CD4-positive, CD25-positive, alpha-beta regulatory T cell (primary cell): Measurements from ENCODE around the gene SCGB1C1. TPM values are rescaled to one million over a fixed set of nuclear protein-coding genes. Genes with fewer than 3 reads are reported as not detected.
"Not testable (repeated sequence)": the region's sequence is repeated elsewhere in the genome, so short reads cannot be mapped to it uniquely, and the experiment has no call there.

Source experiments
- ATAC-seq, 2 donors: fragments of 150-1000 bp; cut with Tn5 transposase; one replicate each; pipeline ENCODE4 v1.10.0; 2021; ENCODE audit warnings: low read depth in 2 of 2, moderate number of reproducible peaks in 2 of 2, moderate library complexity in 1 of 2
- DNase-seq, 3 donors: peaks; one replicate each; pipeline versions ENCODE4 v3.0.0 to v3.0.0-alpha.2; 2012 to 2022; ENCODE audit warnings: mixed read lengths in 1 of 3
- H3K27ac ChIP-seq: one replicate; pipeline ENCODE4 v1.7.0; 2013; ENCODE audit warnings: mild to moderate bottlenecking, low read length; ENCODE audit not compliant: insufficient read depth, poor library complexity, severe bottlenecking
- H3K27me3 ChIP-seq: one replicate; pipeline ENCODE4 v1.7.0; 2013; ENCODE audit warnings: low read length; ENCODE audit not compliant: control insufficient read depth, insufficient read depth
- H3K36me3 ChIP-seq: one replicate; pipeline ENCODE4 v1.7.0; 2013; ENCODE audit warnings: mild to moderate bottlenecking, low read length, moderate library complexity; ENCODE audit not compliant: control insufficient read depth, insufficient read depth
- H3K4me1 ChIP-seq: 2 replicates; pipeline ENCODE4 v1.7.0; 2013; ENCODE audit warnings: mild to moderate bottlenecking, low read length; ENCODE audit not compliant: insufficient read depth, control insufficient read depth, poor library complexity, severe bottlenecking
- H3K4me3 ChIP-seq: one replicate; pipeline ENCODE4 v1.7.0; 2013; ENCODE audit warnings: low read depth, mild to moderate bottlenecking, low read length, moderate library complexity
- H3K9me3 ChIP-seq, 2 experiments: 1 replicate in 1 of 2; 2 replicates in 1 of 2; pipeline ENCODE4 v1.7.0; 2013; ENCODE audit warnings: low read length in 2 of 2, mild to moderate bottlenecking in 1 of 2, moderate library complexity in 1 of 2; ENCODE audit not compliant: control insufficient read depth in 2 of 2
- H3K27ac Mint-ChIP-seq, 3 donors: one replicate each; pipeline ENCODE4 v1.8.0; 2020 to 2022; ENCODE audit warnings: mild to moderate bottlenecking in 3 of 3, mixed read lengths in 3 of 3, moderate library complexity in 2 of 3
- H3K27me3 Mint-ChIP-seq: one replicate; pipeline ENCODE4 v1.8.0; 2022; ENCODE audit warnings: mild to moderate bottlenecking, mixed read lengths
- H3K36me3 Mint-ChIP-seq: one replicate; pipeline ENCODE4 v1.8.0; 2020; ENCODE audit warnings: mixed read lengths
- H3K4me1 Mint-ChIP-seq, 4 donors: one replicate each; pipeline ENCODE4 v1.8.0; 2020 to 2022; ENCODE audit warnings: mixed read lengths in 4 of 4, mild to moderate bottlenecking in 1 of 4
- H3K4me3 Mint-ChIP-seq, 4 donors: one replicate each; pipeline ENCODE4 v1.8.0; 2020 to 2022; ENCODE audit warnings: mild to moderate bottlenecking in 4 of 4, mixed read lengths in 4 of 4, moderate library complexity in 3 of 4
- H3K9me3 Mint-ChIP-seq, 7 donors: one replicate each; pipeline ENCODE4 v1.8.0; 2020 to 2022; ENCODE audit warnings: mixed read lengths in 7 of 7, mild to moderate bottlenecking in 3 of 7, moderate library complexity in 2 of 7
- polyA plus RNA-seq, 4 donors: library from polyadenylated mRNA; unstranded; fragments of 300-500 nt; fragmentation: Illumina TruSeq; gene quantifications; one replicate each; pipeline ENCODE4 v1.2.3, GENCODE V29; 2021
- total RNA-seq: library from RNA; stranded (reverse); gene quantifications from one replicate; pipeline ENCODE4 v1.2.3, GENCODE V29; 2022

SCGB1C1 gene
- total and polyA plus RNA-seq, 5 donors from 2014 or later: not detected

- Mint-ChIP-seq H3K27ac (peak overlapping the region in 2 of 3 donors; percentile 90 to 98), H3K4me1 (peaks cover 9 to 52% (median 24%) of the 10 kb centered on the region in 4 donors), H3K27me3 (no peaks in the 10 kb centered on the region), H3K9me3 (no peaks in the 10 kb centered on the region), H3K36me3 (peaks cover under 1% of the 10 kb centered on the region), H3K4me3 (peak overlapping the region; percentile 84 to 96 (median 90))
- Histone ChIP-seq H3K9me3 (no peaks in the 10 kb centered on the region), H3K36me3 (peaks cover 13% of the 10 kb centered on the region), H3K4me1 (peaks cover 25% of the 10 kb centered on the region), H3K27me3 (no peaks in the 10 kb centered on the region), H3K4me3 (peak overlapping the region; percentile 90), H3K27ac (peak overlapping the region; percentile 99)
- DNase-seq: no peak
- no peak for ATAC-seq
Measured at GRCh38 chr11:235180-235579, 42.3 kb downstream of the SCGB1C1 start.

GRCh38 chr11:235609-235996 is 42.7 kb downstream of the SCGB1C1 start:
- H3K27ac ChIP-seq: peak overlapping the region; percentile 99
- H3K36me3 ChIP-seq: peaks cover 18% of the 10 kb centered on the region
- DNase-seq (no peak), ATAC-seq (peak; percentile 9 to 14)
- Mint-ChIP-seq H3K9me3 (no peaks in the 10 kb centered on the region), H3K36me3 (peaks cover 4% of the 10 kb centered on the region), H3K4me1 (peaks cover 12 to 51% (median 26%) of the 10 kb centered on the region in 4 donors), H3K4me3 (peak overlapping the region; percentile 84 to 96 (median 90)), H3K27me3 (no peaks in the 10 kb centered on the region), H3K27ac (peak overlapping the region in 2 of 3 donors; percentile 90 to 98)
- no peaks in the 10 kb centered on the region for H3K27me3 ChIP-seq
- H3K4me3 ChIP-seq: peak overlapping the region; percentile 90
- H3K9me3 ChIP-seq: no peaks in the 10 kb centered on the region
- peaks cover 25% of the 10 kb centered on the region for H3K4me1 ChIP-seq

- Mint-ChIP-seq H3K27me3 (no peaks in the 10 kb centered on the region), H3K36me3 (peaks cover 4% of the 10 kb centered on the region), H3K4me3 (peak within 1 kb of the TSS; percentile 96 to 99 (median 98)), H3K9me3 (no peaks in the 10 kb centered on the region), H3K4me1 (peaks cover 13 to 53% (median 26%) of the 10 kb centered on the region in 4 donors), H3K27ac (peak within 1 kb of the TSS; percentile 98 to 100 (median 98))
- peaks cover 25% of the 10 kb centered on the region for H3K4me1 ChIP-seq
- peak within 1 kb of the TSS; percentile 92 for H3K4me3 ChIP-seq
- no peaks in the 10 kb centered on the region for H3K9me3 ChIP-seq
- ATAC-seq (peak; percentile 88 to 90), DNase-seq (peak; percentile 80 to 89 (median 87))
- no peaks in the 10 kb centered on the region for H3K27me3 ChIP-seq
- peaks cover 20% of the 10 kb centered on the region for H3K36me3 ChIP-seq
- H3K27ac ChIP-seq: peak within 1 kb of the TSS; percentile 99
Measured at GRCh38 chr11:235997-236773, 43.3 kb downstream of the SCGB1C1 start, which contains the start of gene SIRT3. Gene SIRT3, minus strand, starts transcription at chr11:236342. Its CDS starts 14 bp downstream, at chr11:236328.

GRCh38 chr11:236774-237767 is 44.2 kb downstream of the SCGB1C1 start, which contains the start of gene PSMD13:
Gene PSMD13, plus strand, starts transcription at chr11:236976. Its CDS starts 74 bp downstream, at chr11:237050.
- Histone ChIP-seq H3K4me3 (peak within 1 kb of the TSS; percentile 92), H3K4me1 (peaks cover 25% of the 10 kb centered on the region), H3K9me3 (no peaks in the 10 kb centered on the region), H3K27me3 (no peaks in the 10 kb centered on the region), H3K36me3 (peaks cover 29% of the 10 kb centered on the region), H3K27ac (peak within 1 kb of the TSS; percentile 99)
- Mint-ChIP-seq H3K27ac (peak within 1 kb of the TSS; percentile 98 to 100 (median 98)), H3K9me3 (no peaks in the 10 kb centered on the region), H3K4me1 (peaks cover 22 to 62% (median 31%) of the 10 kb centered on the region in 4 donors), H3K36me3 (peaks cover 11% of the 10 kb centered on the region), H3K27me3 (no peaks in the 10 kb centered on the region), H3K4me3 (peak within 1 kb of the TSS; percentile 96 to 99 (median 98))
- DNase-seq (peak; percentile 82 to 91 (median 88)), ATAC-seq (peak; percentile 85 to 86)

- peaks cover 18% of the 10 kb centered on the region for H3K36me3 Mint-ChIP-seq
- Histone ChIP-seq H3K4me3 (peak overlapping the region; percentile 92), H3K4me1 (peaks cover 25% of the 10 kb centered on the region), H3K36me3 (peaks cover 35% of the 10 kb centered on the region)
- H3K27ac ChIP-seq, H3K9me3 ChIP-seq, H3K9me3 Mint-ChIP-seq, ATAC-seq, H3K27me3 Mint-ChIP-seq, H3K27me3 ChIP-seq, DNase-seq: not testable (repeated sequence)
- peaks cover 23 to 64% (median 35%) of the 10 kb centered on the region in 4 donors for H3K4me1 Mint-ChIP-seq
- H3K27ac Mint-ChIP-seq: peak overlapping the region in 2 of 3 donors; percentile 25 to 98
- peak overlapping the region; percentile 96 to 99 (median 98) for H3K4me3 Mint-ChIP-seq
Measured at GRCh38 chr11:238346-238745, 45.5 kb downstream of the SCGB1C1 start.

DNA sequence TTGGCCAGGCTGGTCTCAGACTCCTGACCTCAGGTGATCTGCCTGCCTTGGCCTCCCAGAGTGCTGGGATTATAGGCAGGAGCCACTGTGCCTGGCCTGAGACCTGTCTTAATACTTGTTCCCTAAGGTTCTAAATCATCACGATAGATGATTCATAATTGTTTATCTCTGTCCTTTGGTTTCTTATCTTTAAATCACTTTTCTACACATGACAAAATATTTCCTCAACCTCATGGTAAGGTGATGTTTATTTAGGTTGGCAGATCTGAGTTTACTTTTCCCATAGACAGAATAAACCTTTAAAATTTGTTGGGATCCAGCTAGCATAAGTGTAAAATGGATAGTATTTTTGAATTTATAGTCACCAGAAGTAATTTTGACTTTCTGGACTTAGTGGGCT is 47.4 kb downstream of the SCGB1C1 start:
- no peaks in the 10 kb centered on the region for H3K9me3 ChIP-seq
- H3K4me3 Mint-ChIP-seq: peak overlapping the region in 1 of 4 donors; percentile 96
- H3K4me1 ChIP-seq: peaks cover 22% of the 10 kb centered on the region
- no peak overlapping the region for H3K27ac ChIP-seq
- no peaks in the 10 kb centered on the region for H3K9me3 Mint-ChIP-seq
- H3K4me1 Mint-ChIP-seq: peaks cover 23 to 59% (median 34%) of the 10 kb centered on the region in 4 donors
- ATAC-seq (no peak), DNase-seq (no peak)
- no peaks in the 10 kb centered on the region for H3K27me3 ChIP-seq
- peaks cover 27% of the 10 kb centered on the region for H3K36me3 Mint-ChIP-seq
- H3K4me3 ChIP-seq: no peak overlapping the region
- peaks cover 54% of the 10 kb centered on the region for H3K36me3 ChIP-seq
- H3K27ac Mint-ChIP-seq: no peak overlapping the region
- no peaks in the 10 kb centered on the region for H3K27me3 Mint-ChIP-seq

DNA sequence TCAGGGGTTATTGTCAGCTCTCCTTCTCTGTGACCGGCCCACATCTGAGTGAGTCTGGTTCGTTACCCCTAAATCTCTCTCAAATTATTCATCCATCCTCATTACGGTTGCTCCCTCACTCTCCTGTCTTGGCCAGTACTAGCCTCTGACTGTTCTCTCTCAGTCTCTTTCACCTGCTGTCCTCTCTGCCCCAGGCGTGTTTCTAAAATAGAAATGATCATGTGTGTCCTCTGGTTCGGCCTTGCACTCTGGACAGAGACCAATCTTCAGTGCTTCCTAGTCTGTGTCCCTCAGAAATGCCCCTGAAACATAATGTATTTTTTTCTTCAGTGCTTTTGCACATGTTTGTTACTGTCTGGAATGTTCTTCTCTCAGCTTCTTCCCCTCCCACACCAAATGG is 48.8 kb downstream of the SCGB1C1 start:
- Histone ChIP-seq H3K27ac (no peak overlapping the region), H3K9me3 (no peaks in the 10 kb centered on the region), H3K27me3 (no peaks in the 10 kb centered on the region), H3K4me3 (no peak overlapping the region), H3K4me1 (peaks cover 15% of the 10 kb centered on the region), H3K36me3 (peaks cover 67% of the 10 kb centered on the region)
- Mint-ChIP-seq H3K36me3 (peaks cover 35% of the 10 kb centered on the region), H3K4me3 (peak overlapping the region in 2 of 4 donors; percentile 22 to 86), H3K4me1 (peaks cover 22 to 58% (median 28%) of the 10 kb centered on the region in 4 donors), H3K9me3 (peaks cover 0 to under 1% (median 0%) of the 10 kb centered on the region in 7 donors), H3K27ac (no peak overlapping the region), H3K27me3 (no peaks in the 10 kb centered on the region)
- no peak for ATAC-seq
- no peak for DNase-seq
